Adrenal gland (tissue), 12 donors: ENCODE measurements around the gene POLR3B. TPM values are rescaled to one million over a fixed set of nuclear protein-coding genes. Genes with fewer than 3 reads are reported as not detected.

Experiments
- DNase-seq, 7 donors: peaks; one replicate each; pipeline ENCODE4 v3.0.0-alpha.2; 2019 to 2020
- H3K27ac ChIP-seq, 5 donors: fragments of 200-600 bp; sonication (generic) in 4 of 5; 1 replicate in 3 of 5; 2 replicates in 2 of 5; pipeline versions ENCODE4 v1.5.1 to v1.8.0; 2016 to 2020; ENCODE audit warnings: mild to moderate bottlenecking in 1 of 5
- H3K27me3 ChIP-seq: fragments of 200-600 bp; 2 replicates; pipeline ENCODE4 v1.8.0; 2021
- H3K36me3 ChIP-seq, 2 donors: fragments of 200-600 bp; replicated peaks in 1 of 2; 1 replicate in 1 of 2; 2 replicates in 1 of 2; pipeline versions ENCODE4 v1.5.1 to v1.8.0; 2018 to 2022
- H3K4me1 ChIP-seq, 2 donors: fragments of 200-600 bp; replicated peaks in 1 of 2; 1 replicate in 1 of 2; 2 replicates in 1 of 2; pipeline versions ENCODE4 v1.5.1 to v1.8.0; 2018 to 2021
- H3K4me3 ChIP-seq, 4 donors: fragments of 200-600 bp; sonication (generic) in 3 of 4; one replicate each; pipeline ENCODE4 v1.5.1; 2016 to 2018
- H3K9me3 ChIP-seq, 3 donors: fragments of 200-600 bp; sonication (generic) in 1 of 3; replicated peaks in 1 of 3; 1 replicate in 2 of 3; 2 replicates in 1 of 3; pipeline versions ENCODE4 v1.5.1 to v1.8.0; 2016 to 2021
- CTCF ChIP-seq, 6 experiments: fragments of 450-650 bp in 4 of 6; fragments of 200-600 bp in 2 of 6; sonication (generic) in 1 of 6; IDR thresholded peaks; 1 replicate in 5 of 6; 2 replicates in 1 of 6; pipeline versions ENCODE4 v1.5.1 to v1.8.0; 2016 to 2021; ENCODE audit warnings: antibody characterized with exemption in 6 of 6, mild to moderate bottlenecking in 2 of 6, moderate library complexity in 1 of 6
- POLR2A ChIP-seq, 2 donors: fragments of 450-650 bp; IDR thresholded peaks; one replicate each; pipeline ENCODE4 v1.6.1; 2017; ENCODE audit warnings: antibody characterized with exemption in 2 of 2, mild to moderate bottlenecking in 2 of 2, moderate library complexity in 1 of 2
- WGBS, 4 donors: extraction: QIAGEN DNeasy Blood & Tissue Kit in 2 of 4; methylation state at CpG; one replicate each; pipeline versions ENCODE4 v1.1.5 to v1.1.7; 2013 to 2017; 5-methylcytosine and 5-hydroxymethylcytosine counted together
- intact Hi-C, 2 donors: fragments of 100-400 bp; cut with DNase I; formaldehyde crosslinking; loops; one replicate each; pipeline versions ENCODE4 v1.14.1 to v1.15.0; 2022 to 2023
- polyA plus RNA-seq, 3 donors: library from polyadenylated mRNA; stranded (reverse); fragments of 200-250 nt in 2 of 3; fragments of 350-450 nt in 1 of 3; fragmentation: Illumina TruSeq in 1 of 3; extraction: RNeasy Lipid Tissue Mini Kit (QIAGEN cat#74804) in 1 of 3; gene quantifications; one replicate each; pipeline ENCODE4 v1.2.3, GENCODE V29; 2013 to 2014
- total RNA-seq, 9 donors: library from RNA; depleted of rRNA in 4 of 9; stranded (reverse); fragments of >200 nt in 4 of 9; fragments of 120-200 nt in 1 of 9; fragmentation: NEBNext Ultra II Directional in 1 of 9; extraction: Animal tissue kit (Norgen Biotek cat#: 25700) in 1 of 9; gene quantifications; one replicate each; pipeline versions ENCODE4 v1.1.0 to v1.2.4, GENCODE V29; 2013 to 2023
- donor health status: healthy with polysubstance abuse.
- donor health status: Bipolar disorder and iron deficiency.
- donor health status: DM: yes; HTN: yes; CAD: no.
- donor health status: DM: no; HTN: no; CAD: no.
- donor health status: DM: no; HTN: no; CAD: no.
- donor health status: DM: yes; HTN: yes; CAD: no.

The POLR3B gene
- total and polyA plus RNA-seq, 12 donors = 2.6 to 33.8 (median 13.7) TPM

GRCh38 chr12:106490264-106490663 lies 132.7 kb downstream of the POLR3B start:
- Histone ChIP-seq H3K4me3 (no peak overlapping the region), H3K27me3 (no peaks in the 10 kb centered on the region), H3K27ac (no peak overlapping the region), H3K36me3 (no peaks in the 10 kb centered on the region), H3K9me3 (no peaks in the 10 kb centered on the region), H3K4me1 (no peaks in the 10 kb centered on the region)
- no peak for TF ChIP-seq POLR2A (IDR thresholded peaks at IDR 0.05)
- TF ChIP-seq CTCF (IDR thresholded peaks at IDR 0.05) = no peak
- no peak for DNase-seq
- 92 to 96% (median 94%) methylated on average over 5 of the region's 5 CpGs for WGBS, 4 donors
- intact Hi-C loops = no loop called here

- DNase-seq = no peak
- TF ChIP-seq POLR2A (IDR thresholded peaks at IDR 0.05) (no peak), CTCF (IDR thresholded peaks at IDR 0.05) (no peak)
- H3K9me3 ChIP-seq = no peaks in the 10 kb centered on the region
- H3K4me1 ChIP-seq = no peaks in the 10 kb centered on the region
- H3K27me3 ChIP-seq = no peaks in the 10 kb centered on the region
- peaks cover 0 to 5% of the 10 kb centered on the region in 2 donors for H3K36me3 ChIP-seq
- intact Hi-C loops = no loop called here
- WGBS, 4 donors = 97 to 100% (median 99%) methylated on average over 2 of the region's 2 CpGs
- H3K27ac ChIP-seq = no peak overlapping the region
- no peak overlapping the region for H3K4me3 ChIP-seq
Measured at GRCh38 chr12:106492857-106493256, 135.3 kb downstream of the POLR3B start.

DNA sequence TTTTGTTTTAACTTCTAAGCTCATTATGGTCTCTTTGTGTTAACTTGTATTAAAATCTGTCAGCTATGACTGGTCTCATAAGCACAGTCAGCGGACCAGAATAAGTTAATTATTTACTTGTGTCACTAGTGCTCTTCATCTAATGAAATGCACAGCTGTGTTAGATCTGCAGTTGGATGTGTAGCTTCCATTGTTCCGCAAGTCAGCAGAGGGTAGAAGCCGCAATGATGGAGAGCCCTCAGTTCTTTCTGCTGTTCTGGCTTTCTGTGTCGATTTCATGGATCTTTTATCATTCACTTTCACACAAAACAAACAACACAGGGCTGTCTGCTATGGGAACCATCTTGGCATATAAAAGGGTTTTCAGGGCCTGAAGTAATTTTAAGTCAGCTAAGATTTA lies 136.0 kb downstream of the POLR3B start:
- Histone ChIP-seq H3K36me3 (peaks cover 0 to 5% of the 10 kb centered on the region in 2 donors), H3K4me1 (no peaks in the 10 kb centered on the region), H3K9me3 (no peaks in the 10 kb centered on the region), H3K27me3 (no peaks in the 10 kb centered on the region), H3K4me3 (no peak overlapping the region), H3K27ac (no peak overlapping the region)
- 83 to 87% (median 85%) methylated on average over 4 of the region's 4 CpGs for WGBS, 4 donors
- TF ChIP-seq CTCF (IDR thresholded peaks at IDR 0.05) (no peak), POLR2A (IDR thresholded peaks at IDR 0.05) (no peak)
- intact Hi-C loops = no loop called here
- no peak for DNase-seq

DNA sequence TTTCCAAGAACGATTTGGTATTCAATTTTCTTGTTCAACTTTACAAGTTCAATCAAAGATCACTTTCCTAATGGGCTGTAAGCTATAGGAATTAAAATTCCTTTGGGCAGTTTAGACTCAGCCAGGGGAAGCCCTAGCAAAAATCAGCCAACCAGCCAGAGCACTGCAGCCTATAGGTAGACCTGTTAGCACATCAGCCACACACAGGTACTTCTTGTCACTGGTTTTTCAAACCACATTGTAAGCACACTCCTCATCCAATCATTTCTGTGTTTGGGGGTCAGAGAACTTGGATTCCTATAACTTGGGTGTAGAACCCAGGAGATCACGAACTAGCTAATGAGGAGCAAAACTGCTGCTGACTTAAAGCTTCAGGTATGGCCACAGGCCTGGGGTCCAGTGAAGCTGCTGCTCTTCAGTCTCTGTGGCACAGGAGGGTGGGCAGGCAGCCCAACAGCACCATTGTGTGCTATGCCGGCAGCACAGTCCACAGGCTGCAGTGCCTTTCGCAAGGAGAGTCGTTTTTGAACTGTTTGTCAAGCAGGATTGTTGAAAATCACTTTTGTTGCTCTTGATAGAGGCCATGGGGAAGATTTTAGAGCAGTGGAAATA lies 137.9 kb downstream of the POLR3B start:
- TF ChIP-seq CTCF (IDR thresholded peaks at IDR 0.05) (no peak), POLR2A (IDR thresholded peaks at IDR 0.05) (no peak)
- no peak overlapping the region for H3K27ac ChIP-seq
- no peaks in the 10 kb centered on the region for H3K4me1 ChIP-seq
- no peaks in the 10 kb centered on the region for H3K9me3 ChIP-seq
- H3K4me3 ChIP-seq = no peak overlapping the region
- H3K27me3 ChIP-seq = no peaks in the 10 kb centered on the region
- WGBS, 4 donors = 89 to 91% (median 90%) methylated on average over 5 of the region's 5 CpGs
- peaks cover 0 to 5% of the 10 kb centered on the region in 2 donors for H3K36me3 ChIP-seq
- DNase-seq = no peak
- intact Hi-C loops = no loop called here
